ENCODE data around the gene FOSB.

GRCh38 chr19:45448425-45448756, 19.4 kb upstream of the FOSB start:
- no peak for TF ChIP-seq POLR2AphosphoS5 (IDR thresholded peaks at IDR 0.05)
- no peak for TF ChIP-seq CTCF (IDR thresholded peaks at IDR 0.05; ENCODE audit: poor library complexity, severe bottlenecking)
- TF ChIP-seq MXI1 (conservative IDR thresholded peaks at IDR 0.05; ENCODE audit: poor library complexity, severe bottlenecking): no peak
- no peak for TF ChIP-seq EZH2 (IDR thresholded peaks at IDR 0.05; ENCODE audit: borderline replicate concordance, insufficient read depth, low read length, poor library complexity, severe bottlenecking)
- no peak for TF ChIP-seq REST (IDR thresholded peaks at IDR 0.05; ENCODE audit: borderline replicate concordance)
- TF ChIP-seq TAF1 (IDR thresholded peaks at IDR 0.05; ENCODE audit: low read depth): no peak
- no peak for TF ChIP-seq EP300 (conservative IDR thresholded peaks at IDR 0.05; ENCODE audit: poor library complexity, severe bottlenecking)
- no peak for TF ChIP-seq SMC3 (conservative IDR thresholded peaks at IDR 0.05; ENCODE audit: poor library complexity)
